ENCODE results near the gene LRIG2. TPM values are rescaled to one million over a fixed set of nuclear protein-coding genes. Genes with fewer than 3 reads are reported as not detected.
"Not testable (repeated sequence)": the region's sequence is repeated elsewhere in the genome, so short reads cannot be mapped to it uniquely, and the experiment has no call there.

The LRIG2 gene
- total RNA-seq, 2 experiments from 2014 or later = 10.2 to 13.6 TPM

DNA sequence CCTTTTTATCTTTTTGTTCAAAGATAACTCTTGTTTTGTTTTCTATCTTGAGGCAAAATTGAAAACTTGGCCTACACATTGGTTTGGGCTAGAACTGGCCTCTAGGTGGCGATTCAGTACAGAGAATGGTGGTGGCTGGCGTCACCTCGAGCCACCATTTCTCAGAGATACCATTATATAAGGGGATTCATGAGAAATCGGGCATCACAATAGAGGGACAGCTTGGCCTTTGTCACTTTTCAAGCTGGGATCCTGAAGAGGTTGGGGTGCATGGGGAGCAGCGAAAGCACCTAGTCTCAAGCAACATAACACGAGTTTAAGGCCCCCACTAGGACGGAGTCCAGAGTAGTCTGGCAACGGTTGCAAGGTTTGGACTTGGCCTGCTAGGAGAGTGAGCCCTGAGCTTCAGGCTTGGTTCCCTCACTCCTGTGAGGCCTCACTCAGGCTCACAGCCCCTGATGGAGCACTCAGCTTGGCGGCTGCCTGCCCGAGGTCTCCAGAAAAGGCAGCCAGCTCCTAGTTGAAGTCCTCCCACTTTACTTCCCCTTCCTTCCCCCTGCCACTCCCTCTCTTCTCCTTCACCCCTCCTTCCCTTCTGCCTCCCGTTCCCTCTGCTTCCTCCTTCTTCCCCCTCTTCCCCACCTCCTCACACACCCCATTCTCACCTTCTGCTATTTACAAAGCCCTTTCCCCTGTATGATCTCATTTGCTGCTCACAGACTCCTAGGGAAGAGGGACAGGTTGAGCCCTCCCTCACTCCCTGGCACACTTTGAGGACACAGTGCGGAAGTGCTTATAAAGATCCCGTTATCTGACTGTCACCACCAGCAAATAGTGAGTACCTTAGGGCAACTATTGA lies 67.8 kb downstream of the LRIG2 start:
- CTCF ChIA-PET = interaction anchor here (0.6 to 2.7 kb wide), 6 partner anchors 10 to 1342 kb away, joined by 3 to 7 read pairs (median 6); no protein-coding TSS in a partner anchor
- no peak overlapping the region for H3K4me3 Mint-ChIP-seq
- H3K36me3 Mint-ChIP-seq = no peaks in the 10 kb centered on the region
- DNase-seq = peak; percentile 73
- no peak overlapping the region for H3K27ac Mint-ChIP-seq
- H3K9me3 Mint-ChIP-seq (ENCODE audit: low read depth) = no peaks in the 10 kb centered on the region
- H3K27me3 Mint-ChIP-seq = no peaks in the 10 kb centered on the region
- peak; percentile 82 for ATAC-seq
- peaks cover 18% of the 10 kb centered on the region for H3K4me1 Mint-ChIP-seq

DNA sequence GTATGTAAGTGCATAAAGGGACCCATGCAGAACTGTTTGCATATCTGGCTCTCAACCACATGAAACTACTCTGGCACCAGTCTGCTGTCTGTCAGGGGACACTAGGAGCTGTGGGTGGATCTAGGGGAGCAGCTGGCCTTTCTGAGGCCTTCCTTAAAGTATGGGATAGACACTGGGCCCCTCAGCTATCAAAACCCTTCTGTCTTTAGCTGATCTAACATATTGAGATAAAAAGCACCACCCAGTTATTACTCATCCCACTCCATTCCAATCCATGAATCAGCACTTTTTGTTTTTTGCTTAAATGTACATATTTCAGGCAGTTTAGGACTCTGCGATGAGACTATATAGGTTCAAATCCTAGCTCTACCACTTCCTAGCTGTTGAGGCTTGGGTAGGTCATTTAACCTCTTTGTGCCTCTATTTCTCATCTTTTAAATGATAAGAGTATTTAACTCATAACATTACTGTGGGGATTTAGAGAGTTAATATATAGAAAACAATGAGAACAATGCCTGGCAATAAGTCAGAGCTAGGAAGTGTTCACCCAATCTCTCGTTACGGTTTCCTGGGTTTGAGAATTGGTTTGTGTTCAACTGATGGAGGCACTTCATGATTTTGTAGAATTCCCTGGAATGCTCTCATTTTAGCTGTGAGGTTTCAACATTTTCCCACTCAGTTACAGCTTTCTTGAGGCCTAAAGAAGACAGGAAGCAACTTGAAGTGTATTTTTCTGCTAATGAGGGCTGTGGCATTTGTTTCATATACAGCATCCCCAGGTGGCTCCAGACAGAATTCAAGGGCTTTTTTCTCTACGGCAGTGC lies 68.9 kb downstream of the LRIG2 start:
- no peak overlapping the region for H3K27ac Mint-ChIP-seq
- no peaks in the 10 kb centered on the region for H3K27me3 Mint-ChIP-seq
- no peak for ATAC-seq
- DNase-seq = no peak
- H3K4me3 Mint-ChIP-seq = no peak overlapping the region
- no peaks in the 10 kb centered on the region for H3K9me3 Mint-ChIP-seq (ENCODE audit: low read depth)
- no peaks in the 10 kb centered on the region for H3K36me3 Mint-ChIP-seq
- CTCF ChIA-PET = interaction anchor here (1.3 to 2.7 kb wide), 4 partner anchors 11 to 542 kb away, joined by 3 to 7 read pairs (median 6); no protein-coding TSS in a partner anchor
- peaks cover 22% of the 10 kb centered on the region for H3K4me1 Mint-ChIP-seq

DNA sequence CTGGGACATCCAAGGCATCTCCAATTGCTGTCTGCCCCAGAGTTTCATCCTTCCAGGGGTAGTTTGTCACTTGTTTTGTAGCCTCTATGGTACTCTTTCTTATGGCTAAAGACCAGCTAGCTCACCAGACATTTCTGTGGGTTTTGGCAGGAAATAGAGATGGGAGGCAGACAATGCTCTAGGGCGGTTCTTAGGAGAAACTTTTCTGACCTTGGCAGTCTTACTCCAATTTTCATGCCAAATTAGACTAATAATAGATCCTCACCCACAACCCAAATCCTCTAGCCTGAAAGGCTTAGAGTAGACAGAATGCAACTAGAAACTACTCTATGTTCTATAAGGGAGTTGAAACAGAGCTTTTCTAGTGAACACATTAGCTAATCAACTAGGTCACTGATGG lies 69.8 kb downstream of the LRIG2 start:
- CTCF ChIA-PET = interaction anchor here (1.2 to 1.6 kb wide), 3 partner anchors 70 to 541 kb away, joined by 3 to 5 read pairs (median 5); partner anchors contain the start of gene LRIG2
- Mint-ChIP-seq H3K27ac (no peak overlapping the region), H3K4me1 (peaks cover 27% of the 10 kb centered on the region), H3K9me3 (ENCODE audit: low read depth) (no peaks in the 10 kb centered on the region), H3K4me3 (no peak overlapping the region), H3K27me3 (no peaks in the 10 kb centered on the region), H3K36me3 (no peaks in the 10 kb centered on the region)
- no peak for ATAC-seq
- DNase-seq = no peak

DNA sequence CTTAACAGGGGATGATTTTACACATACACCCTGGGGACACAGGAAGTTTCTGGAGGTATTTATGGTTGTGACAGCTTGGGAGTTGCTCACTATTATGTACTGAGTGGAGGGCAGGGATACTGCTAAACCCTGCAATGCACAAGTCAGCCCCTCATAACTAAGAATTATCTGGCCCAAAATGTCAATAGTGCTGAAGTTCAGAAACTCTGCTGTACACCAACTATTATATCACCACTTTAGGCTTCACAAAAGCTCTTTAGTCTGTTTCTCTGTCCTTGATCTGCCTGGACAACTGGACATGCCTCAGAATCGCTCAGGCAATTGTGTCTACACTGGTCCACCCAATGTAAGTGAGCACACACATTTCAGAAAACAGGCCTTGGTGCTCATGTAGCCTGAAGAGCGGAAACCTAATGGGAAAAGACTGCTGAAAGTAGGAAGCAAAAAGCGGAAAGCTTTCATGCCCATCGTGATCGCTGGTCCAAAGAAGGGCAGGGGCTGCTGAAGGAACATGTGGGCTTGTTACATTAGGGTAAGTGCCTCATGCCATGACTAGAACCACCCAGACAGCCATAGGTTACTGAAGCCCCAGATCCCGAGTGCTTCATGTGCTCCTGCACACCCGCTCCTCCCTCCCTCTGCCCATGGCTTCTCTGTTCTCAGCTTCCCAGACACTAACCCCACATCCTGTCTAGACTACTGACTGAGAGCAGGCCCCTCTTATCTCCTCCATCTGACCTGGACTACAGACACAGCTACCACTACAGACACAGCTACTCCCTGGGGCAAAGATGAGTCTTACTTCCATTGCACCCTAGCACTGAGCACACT lies 73.5 kb downstream of the LRIG2 start:
- DNase-seq (peak; percentile 42), ATAC-seq (peak; percentile 63)
- Mint-ChIP-seq H3K4me1 (peaks cover 27% of the 10 kb centered on the region), H3K9me3 (ENCODE audit: low read depth) (no peaks in the 10 kb centered on the region), H3K36me3 (no peaks in the 10 kb centered on the region), H3K27ac (no peak overlapping the region), H3K4me3 (no peak overlapping the region), H3K27me3 (no peaks in the 10 kb centered on the region)
- CTCF ChIA-PET = no interaction called here

DNA sequence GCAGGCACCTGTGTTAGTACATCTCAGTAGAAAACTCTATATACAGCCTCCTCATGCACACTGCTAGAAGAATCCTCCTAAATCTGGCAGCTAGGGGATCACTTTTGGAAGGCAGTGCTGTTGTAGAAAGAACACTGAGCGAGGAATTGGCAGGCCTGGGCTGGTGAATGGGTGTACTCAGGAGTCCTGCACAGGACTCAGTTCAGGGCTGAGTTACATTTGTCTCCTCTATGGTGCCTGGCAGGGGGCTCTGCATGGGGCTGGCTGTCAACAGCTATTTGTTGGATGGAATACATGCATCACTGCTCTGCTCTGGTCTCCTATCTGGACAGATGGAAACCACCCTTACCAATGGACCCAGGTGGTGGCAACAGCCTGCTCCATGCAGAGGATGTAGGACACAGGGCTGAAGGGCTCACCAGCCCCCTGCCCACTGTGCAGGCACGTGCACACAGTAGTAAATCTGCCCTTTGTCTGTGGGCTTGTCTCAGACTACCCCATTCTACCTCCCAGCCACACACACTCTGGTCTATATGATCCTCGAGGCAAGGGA lies 74.2 kb downstream of the LRIG2 start:
- CTCF ChIA-PET = interaction anchor here (0.9 kb wide), 1 partner anchor 14 kb away, joined by 3 read pairs; no protein-coding TSS in a partner anchor
- no peaks in the 10 kb centered on the region for H3K27me3 Mint-ChIP-seq
- no peak overlapping the region for H3K4me3 Mint-ChIP-seq
- peaks cover 25% of the 10 kb centered on the region for H3K4me1 Mint-ChIP-seq
- H3K36me3 Mint-ChIP-seq = no peaks in the 10 kb centered on the region
- no peak overlapping the region for H3K27ac Mint-ChIP-seq
- no peaks in the 10 kb centered on the region for H3K9me3 Mint-ChIP-seq (ENCODE audit: low read depth)
- no peak for ATAC-seq
- no peak for DNase-seq

DNA sequence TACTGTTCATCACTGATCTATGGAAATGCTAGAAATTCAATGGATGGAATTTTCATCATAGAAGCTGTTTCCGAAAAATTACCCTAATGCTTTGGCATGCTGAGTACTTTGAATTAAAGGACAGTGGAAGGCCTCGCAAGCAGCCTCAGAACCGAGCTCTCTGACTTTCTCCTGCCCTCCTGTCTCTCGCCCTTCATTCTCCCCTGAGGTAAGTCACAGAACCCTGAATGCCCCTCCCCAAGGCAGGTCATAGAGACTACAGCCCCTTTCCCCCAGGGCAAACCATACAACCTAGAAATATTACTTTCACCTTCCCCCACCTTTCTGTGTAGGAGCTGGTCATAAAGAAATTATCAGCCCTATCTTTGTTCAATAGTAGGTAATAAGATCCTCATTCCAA lies 74.8 kb downstream of the LRIG2 start:
- ATAC-seq (no peak), DNase-seq (no peak)
- Mint-ChIP-seq H3K9me3 (ENCODE audit: low read depth) (no peaks in the 10 kb centered on the region), H3K27me3 (peaks cover 1% of the 10 kb centered on the region), H3K27ac (no peak overlapping the region), H3K4me3 (no peak overlapping the region), H3K4me1 (peaks cover 18% of the 10 kb centered on the region), H3K36me3 (no peaks in the 10 kb centered on the region)
- CTCF ChIA-PET = interaction anchor here (0.9 kb wide), 1 partner anchor 14 kb away, joined by 3 read pairs; no protein-coding TSS in a partner anchor

DNA sequence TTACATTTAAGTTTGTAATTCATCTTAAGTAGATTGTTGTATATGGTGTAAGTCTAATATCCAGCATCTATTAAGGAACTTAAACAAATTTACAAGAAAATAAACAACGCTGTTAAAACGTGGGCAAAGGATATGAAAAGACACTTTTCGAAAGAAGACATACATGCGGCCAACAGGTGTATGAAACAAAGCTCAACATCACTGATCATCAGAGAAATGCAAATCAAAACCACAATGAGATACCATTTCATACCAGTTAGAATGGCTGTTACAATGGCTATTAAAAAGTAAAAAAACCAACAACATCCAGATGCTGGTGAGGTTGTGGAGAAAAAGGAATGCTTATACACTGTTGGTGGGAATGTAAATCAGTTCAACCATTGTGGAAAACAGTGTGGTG lies 77.5 kb downstream of the LRIG2 start:
- H3K4me3 Mint-ChIP-seq, H3K27me3 Mint-ChIP-seq, DNase-seq: not testable (repeated sequence)

DNA sequence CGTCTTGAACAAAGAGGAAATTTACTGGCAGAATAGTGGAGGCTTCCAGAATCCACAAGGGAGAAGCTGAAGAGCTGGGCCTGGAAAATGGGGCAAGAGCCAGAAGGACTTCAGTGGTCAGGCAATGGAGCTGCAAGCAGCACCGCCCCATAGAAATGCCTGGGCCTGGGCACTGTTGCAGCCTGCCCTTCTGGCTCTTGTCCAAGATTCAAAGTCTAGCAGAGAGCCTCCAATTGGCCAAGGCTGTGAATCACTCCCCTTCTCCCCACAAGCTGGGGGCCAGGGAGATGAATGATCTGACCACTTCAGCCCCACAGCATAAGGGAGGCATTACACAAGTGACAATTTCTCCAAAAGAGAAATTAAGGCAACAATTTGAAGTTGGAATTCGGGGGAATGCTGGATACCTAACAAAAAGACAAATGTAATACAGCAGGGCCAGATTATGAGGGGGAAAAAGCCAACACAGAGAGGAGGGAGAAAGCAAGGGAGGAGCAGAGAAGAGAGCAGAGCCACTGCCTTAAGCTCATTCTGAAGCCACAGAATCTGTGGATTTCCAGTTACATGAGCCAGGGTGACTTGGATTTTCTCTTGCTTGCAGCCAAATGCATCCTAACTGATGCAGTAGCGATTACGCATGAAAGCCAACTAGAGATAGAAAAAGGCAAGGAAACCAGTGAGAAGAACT lies 80.3 kb downstream of the LRIG2 start:
- H3K36me3 Mint-ChIP-seq = no peaks in the 10 kb centered on the region
- H3K4me1 Mint-ChIP-seq = no peaks in the 10 kb centered on the region
- peaks cover 6% of the 10 kb centered on the region for H3K27me3 Mint-ChIP-seq
- no peak for ATAC-seq
- no peak for DNase-seq
- H3K4me3 Mint-ChIP-seq = no peak overlapping the region
- CTCF ChIA-PET = no interaction called here
- no peak overlapping the region for H3K27ac Mint-ChIP-seq
- H3K9me3 Mint-ChIP-seq (ENCODE audit: low read depth) = peaks cover 6% of the 10 kb centered on the region

More for the DNA sequence above, 77.5 kb downstream of the LRIG2 start:
- H3K27ac Mint-ChIP-seq; H3K36me3 Mint-ChIP-seq; CTCF ChIA-PET; H3K9me3 Mint-ChIP-seq (ENCODE audit: low read depth); ATAC-seq: not testable (repeated sequence)
- H3K4me1 Mint-ChIP-seq = peaks cover 13% of the 10 kb centered on the region

DNA sequence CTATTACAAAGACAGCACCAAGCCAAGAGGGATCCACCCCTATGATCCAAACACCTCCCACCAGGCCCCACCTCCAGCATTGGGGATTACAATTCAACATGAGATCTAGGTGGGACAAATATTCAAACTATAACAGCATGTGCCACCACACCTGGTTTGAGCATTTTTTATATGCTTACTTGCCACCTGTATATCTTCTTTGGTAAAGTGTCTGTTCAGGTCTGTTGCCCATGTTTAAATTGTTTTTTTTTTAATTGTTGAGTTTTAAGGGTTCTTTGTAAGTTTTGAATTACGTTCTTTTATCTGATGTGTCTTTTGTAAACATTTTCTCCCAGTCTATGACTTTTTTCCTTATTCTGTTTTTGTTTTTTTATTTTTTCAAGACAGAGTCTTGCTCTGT lies 83.4 kb downstream of the LRIG2 start:
- Mint-ChIP-seq H3K27me3 (peaks cover 10% of the 10 kb centered on the region), H3K36me3 (no peaks in the 10 kb centered on the region), H3K9me3 (ENCODE audit: low read depth) (peaks cover 6% of the 10 kb centered on the region), H3K4me1 (no peaks in the 10 kb centered on the region), H3K27ac (no peak overlapping the region), H3K4me3 (no peak overlapping the region)
- ATAC-seq (no peak), DNase-seq (no peak)
- CTCF ChIA-PET = no interaction called here

DNA sequence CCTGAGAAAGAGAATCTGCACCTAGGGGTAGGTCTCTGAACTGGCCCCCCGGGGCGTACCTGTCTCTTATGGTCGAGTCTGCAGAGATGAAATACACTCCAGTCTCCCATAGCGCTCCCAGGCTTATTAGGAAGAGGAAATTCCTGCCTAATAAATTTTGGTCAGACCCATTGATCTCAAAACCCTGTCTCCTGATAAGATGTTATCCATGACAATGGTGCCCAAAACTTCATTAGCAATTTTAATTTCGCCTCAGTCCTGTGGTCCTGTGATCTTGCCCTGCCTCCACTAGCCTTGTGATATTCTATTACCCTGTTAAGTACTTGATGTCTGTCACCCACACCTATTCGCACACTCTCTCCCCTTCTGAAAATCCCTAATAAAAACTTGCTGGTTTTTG lies 85.7 kb downstream of the LRIG2 start:
- DNase-seq; H3K27me3 Mint-ChIP-seq; H3K27ac Mint-ChIP-seq; CTCF ChIA-PET; H3K36me3 Mint-ChIP-seq; ATAC-seq; H3K4me1 Mint-ChIP-seq; H3K4me3 Mint-ChIP-seq; H3K9me3 Mint-ChIP-seq (ENCODE audit: low read depth): not testable (repeated sequence)

DNA sequence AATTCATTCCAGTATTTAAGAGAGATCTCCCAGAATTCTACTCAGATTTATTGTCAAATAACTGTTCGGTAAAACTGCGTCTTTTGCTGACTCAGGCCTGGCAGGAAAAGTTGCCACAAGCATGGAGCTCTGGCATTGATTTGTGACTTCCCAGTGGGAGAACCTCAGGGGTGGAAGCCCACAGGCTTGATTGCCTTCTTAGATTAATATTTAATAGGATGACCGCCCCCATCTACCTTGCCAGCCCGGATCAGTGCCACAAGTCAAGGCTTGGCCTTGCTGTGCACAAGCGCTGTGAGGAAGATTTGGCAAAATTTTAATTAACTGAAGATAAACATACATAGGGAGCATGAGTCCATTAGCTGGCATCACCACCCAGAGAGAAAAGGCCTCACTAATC lies 93.5 kb downstream of the LRIG2 start:
- Mint-ChIP-seq H3K27ac (no peak overlapping the region), H3K27me3 (peaks cover 6% of the 10 kb centered on the region), H3K9me3 (ENCODE audit: low read depth) (no peaks in the 10 kb centered on the region), H3K36me3 (no peaks in the 10 kb centered on the region), H3K4me1 (no peaks in the 10 kb centered on the region), H3K4me3 (no peak overlapping the region)
- no peak for ATAC-seq
- CTCF ChIA-PET = no interaction called here
- no peak for DNase-seq

DNA sequence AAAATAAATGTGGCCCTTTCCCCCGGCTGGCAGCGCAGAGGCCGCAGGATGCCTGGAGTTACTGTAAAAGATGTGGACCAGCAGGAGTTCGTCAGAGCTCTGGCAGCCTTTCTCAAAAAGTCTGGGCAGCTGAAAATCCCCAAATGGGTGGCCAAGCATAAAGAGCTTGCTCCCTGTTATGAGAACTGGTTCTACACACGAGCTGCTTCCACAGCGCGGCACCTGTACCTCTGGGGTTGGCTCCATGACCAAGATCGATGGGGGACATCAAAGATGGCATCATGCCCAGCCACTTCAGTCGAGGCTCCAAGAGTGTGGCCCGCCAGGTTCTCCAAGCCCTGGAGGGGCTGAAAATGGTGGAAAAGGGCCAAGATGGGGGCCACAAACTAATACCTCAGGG lies 95.9 kb downstream of the LRIG2 start:
- H3K27me3 Mint-ChIP-seq = peaks cover 5% of the 10 kb centered on the region
- H3K4me1 Mint-ChIP-seq = no peaks in the 10 kb centered on the region
- CTCF ChIA-PET = no interaction called here
- ATAC-seq (no peak), DNase-seq (no peak)
- no peak overlapping the region for H3K4me3 Mint-ChIP-seq
- H3K36me3 Mint-ChIP-seq = peaks cover 1% of the 10 kb centered on the region
- no peak overlapping the region for H3K27ac Mint-ChIP-seq
- peaks cover 9% of the 10 kb centered on the region for H3K9me3 Mint-ChIP-seq (ENCODE audit: low read depth)
